Activated B cell treated with CpG ODN at 0.5 μM for 24 hours (primary cell): Measurements from ENCODE around the gene TMEM132D. TPM values are rescaled to one million over a fixed set of nuclear protein-coding genes. Genes with fewer than 3 reads are reported as not detected.

Source experiments
- ATAC-seq: fragments of 200-7000 bp; cut with Tn5 transposase; one replicate; pipeline ENCODE4 v1.10.0; 2021; ENCODE audit warnings: low read depth, mild to moderate bottlenecking, moderate library complexity
- CTCF ChIA-PET: fragments of 350-600 bp; sonication (Branson Sonifier 250); formaldehyde crosslinking; loops from one replicate; lab custom pipeline; 2021; ENCODE audit warnings: antibody characterized with exemption; lab: Charles Lee
- POLR2A ChIA-PET: fragments of 350-600 bp; sonication (Branson Sonifier 250); formaldehyde crosslinking; loops from one replicate; lab custom pipeline; 2021; ENCODE audit warnings: antibody characterized with exemption; lab: Charles Lee
- DNase-seq: peaks from one replicate; pipeline ENCODE4 v3.0.0; 2022
- H3K27ac Mint-ChIP-seq: one replicate; pipeline ENCODE4 v1.8.0; 2020; ENCODE audit warnings: mixed read lengths
- H3K27me3 Mint-ChIP-seq: one replicate; pipeline ENCODE4 v1.8.0; 2021; ENCODE audit warnings: mixed read lengths
- H3K36me3 Mint-ChIP-seq: one replicate; pipeline ENCODE4 v1.8.0; 2021; ENCODE audit warnings: low read depth, mixed read lengths
- H3K4me1 Mint-ChIP-seq: one replicate; pipeline ENCODE4 v1.8.0; 2021; ENCODE audit warnings: mixed read lengths
- H3K4me3 Mint-ChIP-seq: one replicate; pipeline ENCODE4 v1.8.0; 2020; ENCODE audit warnings: mild to moderate bottlenecking, mixed read lengths
- H3K9me3 Mint-ChIP-seq: one replicate; pipeline ENCODE4 v1.8.0; 2020; ENCODE audit warnings: mixed read lengths
- CTCF ChIP-seq: fragments of 200-600 bp; IDR thresholded peaks from one replicate; pipeline ENCODE4 v1.8.0; 2022; ENCODE audit warnings: antibody characterized with exemption, mild to moderate bottlenecking
- intact Hi-C: fragments of 100-400 bp; cut with micrococcal nuclease; formaldehyde crosslinking; loops from one replicate; pipeline ENCODE4 v1.15.1; 2024
- total RNA-seq: library from RNA; stranded (reverse); gene quantifications from 2 replicates; pipeline ENCODE4 v1.2.3, GENCODE V29; 2022

TMEM132D gene
- total RNA-seq, 1 donor from 2014 or later: not detected

DNA sequence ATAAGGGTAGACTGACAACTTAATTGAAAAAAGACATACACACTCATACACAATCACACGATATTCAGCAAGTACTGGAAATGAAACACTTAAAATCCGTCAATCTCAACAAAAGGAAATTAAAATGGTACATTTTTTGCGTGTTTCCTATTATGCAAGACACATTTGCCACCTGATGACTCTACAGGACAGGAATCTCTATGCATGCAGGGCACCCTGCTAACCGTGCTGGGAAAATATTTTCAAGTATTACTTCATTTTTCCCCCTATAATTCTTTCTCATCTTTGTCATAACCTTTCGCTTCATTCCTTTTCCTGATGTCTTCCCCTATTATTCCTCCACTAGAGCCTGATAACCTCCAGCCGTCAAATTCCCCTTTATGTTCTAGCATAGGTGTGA is 150.2 kb downstream of the TMEM132D start:
- Mint-ChIP-seq H3K4me1 (no peaks in the 10 kb centered on the region), H3K27me3 (no peaks in the 10 kb centered on the region), H3K9me3 (no peaks in the 10 kb centered on the region), H3K4me3 (no peak overlapping the region), H3K36me3 (no peaks in the 10 kb centered on the region), H3K27ac (no peak overlapping the region)
- no peak for TF ChIP-seq CTCF
- no peak for ATAC-seq
- intact Hi-C loops: no loop called here
- CTCF ChIA-PET: no interaction called here
- POLR2A ChIA-PET: no interaction called here
- no peak for DNase-seq

DNA sequence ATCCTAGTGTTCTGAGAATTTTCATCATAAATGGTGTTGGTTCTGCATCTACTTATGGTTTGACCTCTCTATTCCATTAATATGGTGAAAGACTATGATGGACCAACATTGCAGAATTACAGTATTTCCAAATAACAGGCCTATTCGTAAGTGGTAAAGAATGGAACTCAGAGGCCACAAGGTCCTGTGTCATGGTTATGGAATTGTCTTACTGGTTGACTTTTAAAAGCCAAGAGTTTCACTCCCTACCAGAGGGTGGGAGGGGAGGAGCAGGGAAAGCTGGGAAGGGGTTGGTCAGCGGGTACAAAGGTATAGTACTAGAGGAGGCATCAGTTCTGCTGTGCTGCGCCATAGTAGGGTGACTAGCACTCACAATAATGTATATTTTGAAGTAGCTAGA is 153.4 kb downstream of the TMEM132D start:
- no peaks in the 10 kb centered on the region for H3K36me3 Mint-ChIP-seq
- no peaks in the 10 kb centered on the region for H3K27me3 Mint-ChIP-seq
- ChIA-PET POLR2A (no interaction called here), CTCF (no interaction called here)
- intact Hi-C loops: no loop called here
- H3K9me3 Mint-ChIP-seq: no peaks in the 10 kb centered on the region
- no peak for TF ChIP-seq CTCF
- no peaks in the 10 kb centered on the region for H3K4me1 Mint-ChIP-seq
- DNase-seq: no peak
- H3K27ac Mint-ChIP-seq: no peak overlapping the region
- H3K4me3 Mint-ChIP-seq: no peak overlapping the region
- ATAC-seq: no peak

DNA sequence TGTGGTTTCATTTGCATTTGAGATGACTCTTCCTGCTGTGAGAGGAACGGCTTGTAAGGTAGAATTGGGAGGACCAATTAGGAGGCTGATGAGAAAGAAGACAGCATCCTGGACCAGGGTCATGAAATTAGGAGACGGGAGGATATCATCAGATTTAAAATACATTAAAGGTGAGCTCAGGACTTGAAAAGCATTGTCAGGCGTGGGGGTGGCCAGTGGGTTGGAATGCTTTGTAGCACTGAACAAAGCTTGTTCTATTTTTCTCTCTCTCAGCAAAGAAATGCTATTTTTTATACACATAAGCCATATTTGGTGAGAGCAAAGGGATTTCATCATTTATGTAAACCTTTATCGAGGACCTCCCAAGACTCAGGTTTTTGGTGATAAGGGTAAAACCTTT is 157.5 kb downstream of the TMEM132D start:
- no peak for ATAC-seq

DNA sequence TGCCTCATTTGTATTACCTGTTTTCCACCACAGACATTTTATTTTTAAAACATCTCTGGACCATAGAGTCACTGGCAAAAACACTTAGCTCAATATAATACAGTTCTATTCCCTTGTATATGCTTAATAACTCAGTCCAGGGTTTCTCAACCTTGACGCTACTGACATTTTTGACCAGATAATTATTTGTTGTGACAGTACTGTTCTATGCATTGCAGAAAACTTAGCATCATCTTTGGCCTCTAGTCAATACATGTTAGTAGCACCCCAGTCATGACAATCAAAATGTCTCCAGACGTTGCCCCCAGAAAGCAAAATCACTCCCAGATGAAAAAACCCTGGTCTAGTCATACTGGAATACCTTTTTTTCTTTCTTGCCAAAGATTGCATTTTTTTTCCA is 174.7 kb downstream of the TMEM132D start:
- Mint-ChIP-seq H3K36me3 (no peaks in the 10 kb centered on the region), H3K27ac (no peak overlapping the region), H3K4me1 (no peaks in the 10 kb centered on the region), H3K27me3 (no peaks in the 10 kb centered on the region), H3K4me3 (no peak overlapping the region), H3K9me3 (peaks cover 12% of the 10 kb centered on the region)
- ChIA-PET POLR2A (no interaction called here), CTCF (no interaction called here)
- intact Hi-C loops: no loop called here
- DNase-seq: no peak
- no peak for TF ChIP-seq CTCF
- no peak for ATAC-seq

More for the DNA sequence above, 157.5 kb downstream of the TMEM132D start:
- intact Hi-C loops: no loop called here
- Mint-ChIP-seq H3K4me1 (no peaks in the 10 kb centered on the region), H3K36me3 (no peaks in the 10 kb centered on the region), H3K4me3 (no peak overlapping the region), H3K27me3 (no peaks in the 10 kb centered on the region), H3K9me3 (peaks cover 3% of the 10 kb centered on the region), H3K27ac (no peak overlapping the region)
- POLR2A ChIA-PET: no interaction called here
- no peak for DNase-seq
- TF ChIP-seq CTCF: no peak
- CTCF ChIA-PET: no interaction called here

DNA sequence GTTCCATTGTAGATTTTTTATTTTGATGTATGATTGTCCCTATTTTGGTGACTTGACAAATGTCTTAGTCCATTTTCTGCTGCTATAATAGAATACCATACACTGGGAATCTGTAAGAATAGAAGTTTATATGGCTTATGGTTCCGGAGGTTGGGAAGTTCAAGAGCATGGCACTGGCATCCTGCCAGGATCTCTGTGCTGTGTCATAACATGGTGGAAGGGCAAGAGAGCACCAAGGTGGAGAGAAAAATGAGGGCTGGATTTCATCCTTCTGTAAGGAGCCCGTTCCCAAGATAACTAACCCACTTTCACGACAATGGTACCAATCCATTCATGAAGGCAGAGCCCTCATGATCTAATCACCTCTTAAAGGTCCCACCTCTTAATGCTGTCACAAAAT is 176.7 kb downstream of the TMEM132D start:
- POLR2A ChIA-PET: no interaction called here
- no peak for DNase-seq
- no peaks in the 10 kb centered on the region for H3K4me1 Mint-ChIP-seq
- no peaks in the 10 kb centered on the region for H3K36me3 Mint-ChIP-seq
- no peak overlapping the region for H3K27ac Mint-ChIP-seq
- no peak for TF ChIP-seq CTCF
- ATAC-seq: no peak
- CTCF ChIA-PET: no interaction called here
- no peaks in the 10 kb centered on the region for H3K27me3 Mint-ChIP-seq
- intact Hi-C loops: no loop called here
- H3K9me3 Mint-ChIP-seq: peaks cover 12% of the 10 kb centered on the region
- H3K4me3 Mint-ChIP-seq: no peak overlapping the region
